ENCODE measurements around the gene GADL1. TPM values are rescaled to one million over a fixed set of nuclear protein-coding genes. Genes with fewer than 3 reads are reported as not detected.

Gene GADL1
- total RNA-seq, 4 donors from 2014 or later = not detected

DNA sequence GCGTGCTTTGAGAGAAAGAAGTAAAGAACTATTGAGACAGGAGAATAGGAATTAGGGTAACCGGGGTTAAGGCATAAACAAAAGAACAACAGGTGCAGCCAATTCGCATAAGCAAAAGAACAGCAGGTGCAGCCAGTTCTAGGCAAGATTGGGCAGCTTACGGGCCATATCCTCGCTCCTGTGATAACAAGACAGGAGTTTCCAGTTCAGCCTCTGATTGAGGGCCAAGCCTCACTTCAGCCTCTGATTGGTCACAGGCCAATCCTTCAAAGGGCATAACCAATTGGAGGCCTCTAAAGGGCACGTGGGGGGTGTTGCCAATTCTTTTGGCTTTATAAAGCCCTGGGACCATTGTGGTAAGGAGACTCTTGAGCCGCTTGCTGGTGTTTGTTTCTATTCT, 143.5 kb downstream of the GADL1 start:
- no peak for TF ChIP-seq CTCF (IDR thresholded peaks at IDR 0.05)
- TF ChIP-seq EP300 (IDR thresholded peaks at IDR 0.05) = no peak
- TF ChIP-seq POLR2A (IDR thresholded peaks at IDR 0.05) = no peak
- DNase-seq (ENCODE audit: low spot score in 2 of 2) = no peak
- Histone ChIP-seq H3K4me3 (no peak overlapping the region), H3K36me3 (no peaks in the 10 kb centered on the region), H3K27ac (no peak overlapping the region), H3K9me3 (no peaks in the 10 kb centered on the region), H3K4me1 (no peaks in the 10 kb centered on the region), H3K27me3 (no peaks in the 10 kb centered on the region)
- 84% methylated on average over 7 of the region's 7 CpGs for WGBS, 2 donors

- no peaks in the 10 kb centered on the region for H3K27me3 ChIP-seq
- H3K4me1 ChIP-seq = no peaks in the 10 kb centered on the region
- no peak overlapping the region for H3K27ac ChIP-seq
- no peak overlapping the region for H3K4me3 ChIP-seq
- TF ChIP-seq CTCF (IDR thresholded peaks at IDR 0.05) = no peak
- no peak for DNase-seq (ENCODE audit: low spot score in 2 of 2)
- H3K9me3 ChIP-seq = no peaks in the 10 kb centered on the region
- H3K36me3 ChIP-seq = no peaks in the 10 kb centered on the region
Observed at GRCh38 chr3:30749230-30749629, 145.2 kb downstream of the GADL1 start.

- WGBS, 2 donors = 45 to 51% methylated on average over 4 of the region's 4 CpGs
- TF ChIP-seq EP300 (IDR thresholded peaks at IDR 0.05) (no peak), CTCF (IDR thresholded peaks at IDR 0.05) (peak; percentile 10 to 75 (median 45))
- H3K27me3 ChIP-seq = no peaks in the 10 kb centered on the region
- H3K9me3 ChIP-seq = no peaks in the 10 kb centered on the region
- H3K4me1 ChIP-seq = no peaks in the 10 kb centered on the region
- H3K27ac ChIP-seq = no peak overlapping the region
- H3K4me3 ChIP-seq = no peak overlapping the region
- H3K36me3 ChIP-seq = no peaks in the 10 kb centered on the region
- DNase-seq (ENCODE audit: low spot score in 2 of 2) = peak in 1 of 2 donors; percentile 24
Observed at GRCh38 chr3:30747771-30748281, 146.6 kb downstream of the GADL1 start.

DNA sequence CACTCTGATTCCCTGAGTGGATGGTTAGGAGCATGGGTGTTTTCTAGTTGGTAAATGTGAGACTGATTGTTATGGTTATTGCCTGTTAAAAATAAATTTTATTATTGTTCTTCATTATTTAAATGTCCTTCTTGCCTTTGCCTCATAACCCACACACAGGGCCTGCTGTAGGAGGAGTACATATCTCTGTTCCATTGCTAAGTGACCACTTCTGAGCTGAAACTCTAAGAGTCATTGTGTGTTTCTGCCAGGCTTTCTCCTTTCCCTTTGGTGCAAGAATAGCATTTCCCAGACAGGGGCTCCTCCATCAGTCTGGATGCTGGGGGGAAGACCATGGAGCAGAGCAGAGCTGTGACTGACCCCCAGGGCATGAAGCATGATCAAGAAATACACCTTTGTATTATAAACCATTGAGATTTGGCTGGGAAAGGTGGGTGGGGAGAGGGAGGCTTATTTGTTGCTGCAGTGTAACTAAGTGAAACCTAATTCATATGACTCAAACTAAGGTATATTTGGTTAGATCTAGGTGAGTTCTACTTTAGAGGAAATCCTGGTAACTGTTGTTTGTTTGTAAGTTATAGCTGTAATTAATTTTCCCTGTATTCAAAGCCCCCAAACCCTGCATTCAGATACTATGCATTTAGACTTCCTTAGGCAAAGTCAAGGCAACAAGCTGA, 150.7 kb downstream of the GADL1 start:
- no peaks in the 10 kb centered on the region for H3K36me3 ChIP-seq
- no peak for DNase-seq (ENCODE audit: low spot score in 2 of 2)
- no peaks in the 10 kb centered on the region for H3K27me3 ChIP-seq
- no peaks in the 10 kb centered on the region for H3K9me3 ChIP-seq
- TF ChIP-seq POLR2A (IDR thresholded peaks at IDR 0.05) (no peak), EP300 (IDR thresholded peaks at IDR 0.05) (no peak), CTCF (IDR thresholded peaks at IDR 0.05) (no peak)
- no peak overlapping the region for H3K27ac ChIP-seq
- no peak overlapping the region for H3K4me3 ChIP-seq
- H3K4me1 ChIP-seq = no peaks in the 10 kb centered on the region

- TF ChIP-seq EP300 (IDR thresholded peaks at IDR 0.05) (no peak), POLR2A (IDR thresholded peaks at IDR 0.05) (no peak), CTCF (IDR thresholded peaks at IDR 0.05) (no peak)
- WGBS, 2 donors = 88 to 90% methylated on average over 4 of the region's 4 CpGs
- Histone ChIP-seq H3K4me1 (no peaks in the 10 kb centered on the region), H3K4me3 (no peak overlapping the region), H3K9me3 (no peaks in the 10 kb centered on the region), H3K36me3 (no peaks in the 10 kb centered on the region), H3K27ac (no peak overlapping the region), H3K27me3 (no peaks in the 10 kb centered on the region)
- no peak for DNase-seq (ENCODE audit: low spot score in 2 of 2)
Observed at GRCh38 chr3:30742796-30743619, 151.5 kb downstream of the GADL1 start.

All from tibial nerve (tissue), 4 donors.